GM12864 (cell line): ENCODE measurements around the gene BRMS1L.

Source experiments
- DNase-seq: peaks from one replicate; pipeline ENCODE4 v3.0.0-alpha.2; 2011; ENCODE audit warnings: low read depth
- H3K4me3 ChIP-seq: 2 replicates; pipeline ENCODE4 v1.5.1; 2011; ENCODE audit warnings: mild to moderate bottlenecking, low read depth, low read length, control low read depth
- TF ChIP-seq, protein P1 (sequence below): IDR thresholded peaks from 2 replicates; pipeline ENCODE4 v1.5.1; 2011; ENCODE audit warnings: low read depth, mild to moderate bottlenecking, moderate library complexity, low read length, control low read depth, inconsistent platforms; ENCODE audit errors: missing control alignments

Gene BRMS1L

DNA sequence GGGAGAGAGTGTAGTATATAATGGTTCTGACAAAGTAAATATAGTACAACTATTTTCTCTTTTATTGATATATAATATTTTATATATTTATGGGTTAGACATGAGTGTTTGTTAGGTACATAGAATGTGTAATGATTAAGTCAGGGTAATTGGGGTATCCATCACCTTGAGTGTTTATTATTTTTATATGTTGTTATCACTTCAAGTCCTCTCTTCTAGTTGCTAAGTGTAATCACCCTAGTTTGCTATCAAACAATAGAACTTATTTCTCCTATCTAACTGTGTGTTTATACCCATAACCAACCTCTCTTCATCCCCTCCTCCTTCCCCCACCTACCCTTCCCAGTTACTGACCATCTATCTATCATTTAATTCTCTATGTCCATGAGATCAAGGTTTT lies 64.2 kb downstream of the BRMS1L start:
- no peak for DNase-seq
- no peak overlapping the region for H3K4me3 ChIP-seq
- TF ChIP-seq, protein P1, sequence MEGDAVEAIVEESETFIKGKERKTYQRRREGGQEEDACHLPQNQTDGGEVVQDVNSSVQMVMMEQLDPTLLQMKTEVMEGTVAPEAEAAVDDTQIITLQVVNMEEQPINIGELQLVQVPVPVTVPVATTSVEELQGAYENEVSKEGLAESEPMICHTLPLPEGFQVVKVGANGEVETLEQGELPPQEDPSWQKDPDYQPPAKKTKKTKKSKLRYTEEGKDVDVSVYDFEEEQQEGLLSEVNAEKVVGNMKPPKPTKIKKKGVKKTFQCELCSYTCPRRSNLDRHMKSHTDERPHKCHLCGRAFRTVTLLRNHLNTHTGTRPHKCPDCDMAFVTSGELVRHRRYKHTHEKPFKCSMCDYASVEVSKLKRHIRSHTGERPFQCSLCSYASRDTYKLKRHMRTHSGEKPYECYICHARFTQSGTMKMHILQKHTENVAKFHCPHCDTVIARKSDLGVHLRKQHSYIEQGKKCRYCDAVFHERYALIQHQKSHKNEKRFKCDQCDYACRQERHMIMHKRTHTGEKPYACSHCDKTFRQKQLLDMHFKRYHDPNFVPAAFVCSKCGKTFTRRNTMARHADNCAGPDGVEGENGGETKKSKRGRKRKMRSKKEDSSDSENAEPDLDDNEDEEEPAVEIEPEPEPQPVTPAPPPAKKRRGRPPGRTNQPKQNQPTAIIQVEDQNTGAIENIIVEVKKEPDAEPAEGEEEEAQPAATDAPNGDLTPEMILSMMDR: no peak

DNA sequence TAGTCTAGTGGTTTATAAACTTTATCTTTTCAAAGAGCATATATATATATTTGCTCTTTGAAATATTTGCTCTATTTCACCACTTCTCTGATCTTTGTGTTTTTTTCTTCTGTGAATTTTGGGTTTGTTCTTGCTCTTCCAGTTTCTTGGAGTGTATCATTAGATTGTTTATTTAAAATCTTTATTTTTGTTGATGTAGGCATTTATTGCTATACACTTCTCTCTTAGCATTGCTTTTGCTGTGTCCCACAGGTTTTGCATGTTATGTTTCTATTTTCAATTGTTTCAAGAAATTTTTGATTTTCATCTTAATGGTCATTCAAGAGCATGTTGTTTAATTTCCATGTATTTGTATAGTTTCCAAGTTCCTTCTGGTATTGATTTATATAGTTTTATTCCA lies 69.1 kb downstream of the BRMS1L start:
- DNase-seq: no peak
- H3K4me3 ChIP-seq: no peak overlapping the region
- TF ChIP-seq, protein P1: no peak

DNA sequence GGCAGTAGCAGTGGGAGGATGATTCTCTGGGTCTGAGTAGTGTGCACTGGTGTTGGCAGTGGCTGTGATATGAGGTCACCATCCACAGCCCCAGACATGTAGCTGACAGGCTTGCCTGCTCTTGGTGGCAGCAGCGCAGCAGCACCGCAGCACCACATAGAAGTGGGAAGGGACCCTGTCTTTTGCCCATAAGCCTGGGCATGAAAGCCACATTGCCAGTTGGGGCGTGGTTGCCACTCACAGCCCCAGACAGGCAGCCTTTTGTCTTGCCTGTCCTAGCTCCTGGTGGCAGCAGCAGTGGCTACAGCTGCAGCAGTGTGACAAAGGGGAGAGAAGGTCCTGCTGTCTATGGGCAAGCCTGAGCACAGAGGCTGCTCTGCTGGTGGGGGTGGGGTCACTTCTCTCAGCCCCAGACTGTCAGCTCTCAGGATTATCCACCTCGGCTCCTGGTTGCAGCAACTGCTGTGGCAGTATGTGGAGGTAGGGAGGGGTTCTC lies 71.5 kb downstream of the BRMS1L start:
- TF ChIP-seq, protein P1: no peak
- H3K4me3 ChIP-seq: no peak overlapping the region
- DNase-seq: no peak

DNA sequence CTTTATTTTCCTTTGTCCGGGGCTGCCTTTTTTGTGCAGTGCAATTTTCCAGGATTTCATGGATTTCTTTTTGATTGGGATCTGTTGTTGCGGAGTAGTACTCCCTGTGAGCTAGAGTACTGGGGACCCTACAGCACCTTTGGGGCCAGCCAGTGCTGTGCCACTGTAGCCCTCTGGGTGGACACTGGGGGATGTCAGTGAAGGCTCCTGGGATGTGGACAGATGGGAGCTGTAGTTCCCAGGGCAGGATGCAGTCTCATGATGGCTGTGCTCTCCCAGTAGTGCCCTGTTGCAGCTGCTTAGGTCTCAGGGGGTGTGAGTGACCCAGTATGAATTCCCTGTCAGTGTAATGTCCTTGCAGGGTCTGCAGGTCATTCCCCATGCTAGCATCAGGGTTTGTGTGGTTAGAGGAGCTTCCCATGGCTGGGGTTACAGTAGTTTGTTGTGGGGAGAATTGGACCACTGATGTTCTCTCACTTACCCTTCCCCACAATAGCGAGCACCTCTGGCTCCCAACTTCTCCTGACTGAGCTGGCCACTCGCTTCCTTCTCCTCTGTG lies 72.2 kb downstream of the BRMS1L start:
- no peak overlapping the region for H3K4me3 ChIP-seq
- TF ChIP-seq, protein P1: no peak
- DNase-seq: no peak

DNA sequence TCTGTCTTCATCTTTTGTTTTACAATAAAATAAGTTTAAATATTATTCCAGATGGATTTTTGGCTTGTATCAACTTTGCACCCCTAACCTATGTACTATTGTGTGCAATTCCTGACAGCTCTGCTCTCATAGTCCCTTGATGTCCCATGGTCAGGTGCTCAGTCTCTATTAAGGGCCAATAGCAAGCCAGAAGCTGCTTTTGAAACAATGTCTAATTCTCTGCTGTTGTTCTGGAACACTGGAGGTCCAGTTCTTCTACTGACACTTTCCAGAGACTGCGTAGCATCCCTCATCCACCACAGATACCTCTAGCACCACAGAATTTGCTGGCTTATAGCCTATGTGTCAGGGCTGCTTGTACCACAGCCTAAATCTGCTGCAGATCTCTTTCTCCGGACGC lies 74.6 kb downstream of the BRMS1L start:
- no peak for DNase-seq
- no peak overlapping the region for H3K4me3 ChIP-seq
- TF ChIP-seq, protein P1: no peak

DNA sequence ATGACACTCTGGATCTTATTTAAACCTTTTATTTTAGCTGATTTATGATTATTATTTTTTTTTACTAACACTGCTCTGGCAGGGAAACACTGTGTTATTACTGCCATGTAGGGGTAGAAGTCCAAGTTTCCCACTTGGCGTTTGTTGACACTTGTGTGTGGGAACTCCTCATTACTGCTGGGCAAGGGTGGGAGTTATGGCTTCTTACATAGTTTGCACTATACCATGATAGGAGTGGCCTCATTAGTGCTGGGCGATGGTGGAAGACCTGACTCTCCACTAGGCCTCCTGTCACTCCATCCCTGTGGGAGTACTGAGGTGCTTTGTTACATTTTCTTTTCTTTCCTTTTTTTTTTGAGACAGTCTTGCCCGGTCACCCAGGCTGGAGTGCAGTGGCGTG lies 83.5 kb downstream of the BRMS1L start:
- H3K4me3 ChIP-seq: no peak overlapping the region
- DNase-seq: no peak
- TF ChIP-seq, protein P1: no peak

DNA sequence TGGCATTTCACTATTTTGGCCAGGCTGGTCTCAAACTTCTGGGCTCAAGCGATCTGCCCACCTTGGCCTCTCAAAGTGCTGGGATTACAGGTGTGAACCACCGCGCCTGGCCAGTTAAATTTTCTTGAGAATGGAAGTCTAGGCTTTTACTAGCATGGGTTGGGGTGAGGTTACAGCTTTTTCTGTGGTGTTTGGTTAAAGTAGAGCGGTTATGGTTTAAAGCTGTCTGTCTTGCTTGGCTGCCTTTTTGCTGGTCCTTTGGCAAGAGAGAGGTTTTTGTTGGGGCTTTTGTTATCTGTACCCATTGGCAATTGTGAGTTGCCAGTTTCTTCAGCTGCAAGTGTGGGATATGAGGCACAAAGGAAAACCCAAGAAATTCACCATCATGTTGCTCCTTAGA lies 84.1 kb downstream of the BRMS1L start:
- TF ChIP-seq, protein P1: no peak
- no peak for DNase-seq
- no peak overlapping the region for H3K4me3 ChIP-seq
